SU-DHL-6 (cell line): ENCODE measurements around the gene HOXA7.

Experiments used
- CTCF ChIP-seq: fragments of 200-600 bp; sonication (generic); IDR thresholded peaks from one replicate; pipeline ENCODE4 v1.5.1; 2017; ENCODE audit warnings: antibody characterized with exemption, mild to moderate bottlenecking, low read length, moderate library complexity; ENCODE audit not compliant: insufficient read depth, poor library complexity, severe bottlenecking
- EZH2phosphoT487 ChIP-seq: fragments of 200-600 bp; sonication (generic), shearing (Covaris generic); conservative IDR thresholded peaks from 2 replicates; pipeline ENCODE4 v1.6.1; 2018; ENCODE audit warnings: mild to moderate bottlenecking, antibody characterized with exemption, low read length, moderate library complexity, mixed read lengths

GRCh38 chr7:27148031-27148755, 8.3 kb downstream of the HOXA7 start:
- TF ChIP-seq CTCF: no peak
- TF ChIP-seq EZH2phosphoT487: no peak
